ENCODE data around the gene RPL12. TPM values are rescaled to one million over a fixed set of nuclear protein-coding genes. Genes with fewer than 3 reads are reported as not detected.
A peak's percentile ranks its signal among the peaks of the same experiment; 100 is the strongest.

Gene RPL12
- total and polyA plus RNA-seq, 2 experiments from 2014 or later, result 594 to 1,676 TPM

- H3K4me1 ChIP-seq (ENCODE audit: insufficient read depth), result no peaks in the 10 kb centered on the region
- no peak overlapping the region for H2AFZ ChIP-seq
- H3K27ac ChIP-seq, result no peak overlapping the region
- H3K27me3 ChIP-seq (replicated peaks; ENCODE audit: insufficient read depth), result no peaks in the 10 kb centered on the region
- H3K79me2 ChIP-seq (ENCODE audit: insufficient read depth), result no peaks in the 10 kb centered on the region
- H3K9me3 ChIP-seq (ENCODE audit: low read depth), result no peaks in the 10 kb centered on the region
- H3K4me3 ChIP-seq, result no peak overlapping the region
- in situ Hi-C loops (cut with MboI), result no loop called here
- H3K9me2 ChIP-seq (ENCODE audit: insufficient read depth), result no peaks in the 10 kb centered on the region
- TF ChIP-seq EZH2 (IDR thresholded peaks at IDR 0.05; ENCODE audit: insufficient read depth, poor library complexity, severe bottlenecking) (no peak), EZH2phosphoT487 (IDR thresholded peaks at IDR 0.05; ENCODE audit: insufficient read depth, low read depth) (no peak)
- no peaks in the 10 kb centered on the region for H3F3A ChIP-seq (ENCODE audit: insufficient read depth)
- no peak overlapping the region for H3K4me2 ChIP-seq (ENCODE audit: unreplicated experiment)
- WGBS, 2 experiments (ENCODE audit: low coverage in 1 of 2, low lambda C conversion rate in 2 of 2, missing lambda C conversion rate in 2 of 2), result 70 to 80% methylated on average over 9 of the region's 9 CpGs
- no peaks in the 10 kb centered on the region for H4K20me1 ChIP-seq (ENCODE audit: insufficient read depth)
- H3K9ac ChIP-seq, result no peak overlapping the region
- 0 out of 2 replicates have a peak, but pooled peaks cover 14% of the 10 kb centered on the region for H3K36me3 ChIP-seq (ENCODE audit: low read depth)
- no peak for DNase-seq
Observed at GRCh38 chr9:127458921-127459320, 7.7 kb upstream of the RPL12 start.

GRCh38 chr9:127457191-127457878 lies 6.1 kb upstream of the RPL12 start:
- in situ Hi-C loops (cut with MboI), result no loop called here
- H4K20me1 ChIP-seq (ENCODE audit: insufficient read depth), result no peaks in the 10 kb centered on the region
- no peak for DNase-seq
- H3K27me3 ChIP-seq (replicated peaks; ENCODE audit: insufficient read depth), result no peaks in the 10 kb centered on the region
- no peak overlapping the region for H2AFZ ChIP-seq
- H3K27ac ChIP-seq, result no peak overlapping the region
- no peaks in the 10 kb centered on the region for H3F3A ChIP-seq (ENCODE audit: insufficient read depth)
- H3K36me3 ChIP-seq (ENCODE audit: low read depth), result 0 out of 2 replicates have a peak, but pooled peaks cover 9% of the 10 kb centered on the region
- TF ChIP-seq EZH2phosphoT487 (IDR thresholded peaks at IDR 0.05; ENCODE audit: insufficient read depth, low read depth) (no peak), EZH2 (IDR thresholded peaks at IDR 0.05; ENCODE audit: insufficient read depth, poor library complexity, severe bottlenecking) (no peak)
- H3K4me2 ChIP-seq (ENCODE audit: unreplicated experiment), result no peak overlapping the region
- 79% methylated on average over 14 to 17 of the region's 17 CpGs for WGBS, 2 experiments (ENCODE audit: low coverage in 1 of 2, low lambda C conversion rate in 2 of 2, missing lambda C conversion rate in 2 of 2)
- peaks cover 8% of the 10 kb centered on the region for H3K79me2 ChIP-seq (ENCODE audit: insufficient read depth)
- no peaks in the 10 kb centered on the region for H3K9me3 ChIP-seq (ENCODE audit: low read depth)
- no peak overlapping the region for H3K9ac ChIP-seq
- no peak overlapping the region for H3K4me3 ChIP-seq
- H3K9me2 ChIP-seq (ENCODE audit: insufficient read depth), result no peaks in the 10 kb centered on the region
- 0 out of 2 replicates have a peak, but pooled peaks cover 2% of the 10 kb centered on the region for H3K4me1 ChIP-seq (ENCODE audit: insufficient read depth)

- DNase-seq, result peak; percentile 28
- in situ Hi-C loops (cut with MboI), result no loop called here
Observed at GRCh38 chr9:127455324-127455992, 4.3 kb upstream of the RPL12 start.

GRCh38 chr9:127452691-127453090 lies 1.5 kb upstream of the RPL12 start:
- Histone ChIP-seq H3K9me2 (ENCODE audit: insufficient read depth) (no peaks in the 10 kb centered on the region), H3K4me1 (ENCODE audit: insufficient read depth) (0 out of 2 replicates have a peak, but pooled peaks cover 14% of the 10 kb centered on the region), H3K9ac (no peak overlapping the region), H3K27me3 (replicated peaks; ENCODE audit: insufficient read depth) (no peaks in the 10 kb centered on the region), H3K4me2 (ENCODE audit: unreplicated experiment) (peak overlapping the region; percentile 84), H3K27ac (no peak overlapping the region), H4K20me1 (ENCODE audit: insufficient read depth) (peaks cover 22% of the 10 kb centered on the region), H3K79me2 (ENCODE audit: insufficient read depth) (peaks cover 50% of the 10 kb centered on the region), H3K36me3 (ENCODE audit: low read depth) (peaks cover 16% of the 10 kb centered on the region), H3F3A (ENCODE audit: insufficient read depth) (peaks cover 29% of the 10 kb centered on the region), H3K4me3 (peak overlapping the region; percentile 91), H3K9me3 (ENCODE audit: low read depth) (no peaks in the 10 kb centered on the region), H2AFZ (no peak overlapping the region)
- in situ Hi-C loops (cut with MboI), result no loop called here
- 88 to 93% methylated on average over 4 of the region's 4 CpGs for WGBS, 2 experiments (ENCODE audit: low coverage in 1 of 2, low lambda C conversion rate in 2 of 2, missing lambda C conversion rate in 2 of 2)
- no peak for TF ChIP-seq EZH2phosphoT487 (IDR thresholded peaks at IDR 0.05; ENCODE audit: insufficient read depth, low read depth)
- no peak for TF ChIP-seq EZH2 (IDR thresholded peaks at IDR 0.05; ENCODE audit: insufficient read depth, poor library complexity, severe bottlenecking)
- DNase-seq, result no peak

More at GRCh38 chr9:127455324-127455992, 4.3 kb upstream of the RPL12 start:
- WGBS, 2 experiments (ENCODE audit: low coverage in 1 of 2, low lambda C conversion rate in 2 of 2, missing lambda C conversion rate in 2 of 2), result 81 to 87% methylated on average over 6 of the region's 6 CpGs
- H3K9me2 ChIP-seq (ENCODE audit: insufficient read depth), result no peaks in the 10 kb centered on the region
- H3K9me3 ChIP-seq (ENCODE audit: low read depth), result no peaks in the 10 kb centered on the region
- no peaks in the 10 kb centered on the region for H3K27me3 ChIP-seq (replicated peaks; ENCODE audit: insufficient read depth)
- TF ChIP-seq EZH2 (IDR thresholded peaks at IDR 0.05; ENCODE audit: insufficient read depth, poor library complexity, severe bottlenecking) (no peak), EZH2phosphoT487 (IDR thresholded peaks at IDR 0.05; ENCODE audit: insufficient read depth, low read depth) (no peak)
- 0 out of 2 replicates have a peak, but pooled peaks cover 3% of the 10 kb centered on the region for H3K4me1 ChIP-seq (ENCODE audit: insufficient read depth)
- no peak overlapping the region for H3K4me2 ChIP-seq (ENCODE audit: unreplicated experiment)
- peaks cover 23% of the 10 kb centered on the region for H3K79me2 ChIP-seq (ENCODE audit: insufficient read depth)
- H2AFZ ChIP-seq, result no peak overlapping the region
- H3K36me3 ChIP-seq (ENCODE audit: low read depth), result 0 out of 2 replicates have a peak, but pooled peaks cover 8% of the 10 kb centered on the region
- H3K9ac ChIP-seq, result no peak overlapping the region
- H3F3A ChIP-seq (ENCODE audit: insufficient read depth), result peaks cover 1% of the 10 kb centered on the region
- no peaks in the 10 kb centered on the region; the same call in 1 of the 2 replicates for H4K20me1 ChIP-seq (ENCODE audit: insufficient read depth)
- H3K4me3 ChIP-seq, result no peak overlapping the region
- H3K27ac ChIP-seq, result no peak overlapping the region

All from GM23248 (cell line).